PC-3 (cell line): ENCODE results near the gene SEMA4A.

Experiments used
- EZH2 ChIP-seq: fragments of 300-600 bp; sonication (generic); IDR thresholded peaks from one replicate; pipeline ENCODE4 v1.6.1; 2017; ENCODE audit warnings: antibody characterized with exemption, mild to moderate bottlenecking, low read length; ENCODE audit not compliant: unreplicated experiment
- TF ChIP-seq, protein P1 (sequence below): fragments of 300-600 bp; sonication (generic); conservative IDR thresholded peaks from 2 replicates; pipeline ENCODE4 v1.5.1; 2017; ENCODE audit warnings: antibody characterized with exemption, low read depth, mild to moderate bottlenecking, low read length

DNA sequence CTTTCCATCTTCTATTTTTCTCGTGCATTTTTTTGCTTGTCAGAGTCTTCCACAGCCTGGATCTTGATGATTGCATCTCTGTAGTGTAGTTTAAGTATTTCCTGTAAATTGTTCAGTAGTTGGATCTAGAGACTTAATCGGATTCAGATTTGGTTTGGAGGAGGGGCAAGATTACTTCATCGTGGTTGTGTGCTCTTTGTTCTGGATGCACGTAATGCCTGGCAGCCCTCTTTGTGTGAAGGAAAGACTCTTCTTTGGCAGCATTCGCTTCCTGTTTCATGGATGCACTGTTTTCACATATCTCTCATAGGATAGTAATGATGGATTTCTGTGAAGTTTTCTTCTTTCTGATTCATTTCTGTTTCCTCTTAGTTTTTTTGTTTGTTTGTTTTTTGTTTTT is 14.2 kb downstream of the SEMA4A start:
- TF ChIP-seq, protein P1, sequence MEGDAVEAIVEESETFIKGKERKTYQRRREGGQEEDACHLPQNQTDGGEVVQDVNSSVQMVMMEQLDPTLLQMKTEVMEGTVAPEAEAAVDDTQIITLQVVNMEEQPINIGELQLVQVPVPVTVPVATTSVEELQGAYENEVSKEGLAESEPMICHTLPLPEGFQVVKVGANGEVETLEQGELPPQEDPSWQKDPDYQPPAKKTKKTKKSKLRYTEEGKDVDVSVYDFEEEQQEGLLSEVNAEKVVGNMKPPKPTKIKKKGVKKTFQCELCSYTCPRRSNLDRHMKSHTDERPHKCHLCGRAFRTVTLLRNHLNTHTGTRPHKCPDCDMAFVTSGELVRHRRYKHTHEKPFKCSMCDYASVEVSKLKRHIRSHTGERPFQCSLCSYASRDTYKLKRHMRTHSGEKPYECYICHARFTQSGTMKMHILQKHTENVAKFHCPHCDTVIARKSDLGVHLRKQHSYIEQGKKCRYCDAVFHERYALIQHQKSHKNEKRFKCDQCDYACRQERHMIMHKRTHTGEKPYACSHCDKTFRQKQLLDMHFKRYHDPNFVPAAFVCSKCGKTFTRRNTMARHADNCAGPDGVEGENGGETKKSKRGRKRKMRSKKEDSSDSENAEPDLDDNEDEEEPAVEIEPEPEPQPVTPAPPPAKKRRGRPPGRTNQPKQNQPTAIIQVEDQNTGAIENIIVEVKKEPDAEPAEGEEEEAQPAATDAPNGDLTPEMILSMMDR, result no peak
- TF ChIP-seq EZH2, result no peak
